ENCODE results near the gene SBSN.

DNA sequence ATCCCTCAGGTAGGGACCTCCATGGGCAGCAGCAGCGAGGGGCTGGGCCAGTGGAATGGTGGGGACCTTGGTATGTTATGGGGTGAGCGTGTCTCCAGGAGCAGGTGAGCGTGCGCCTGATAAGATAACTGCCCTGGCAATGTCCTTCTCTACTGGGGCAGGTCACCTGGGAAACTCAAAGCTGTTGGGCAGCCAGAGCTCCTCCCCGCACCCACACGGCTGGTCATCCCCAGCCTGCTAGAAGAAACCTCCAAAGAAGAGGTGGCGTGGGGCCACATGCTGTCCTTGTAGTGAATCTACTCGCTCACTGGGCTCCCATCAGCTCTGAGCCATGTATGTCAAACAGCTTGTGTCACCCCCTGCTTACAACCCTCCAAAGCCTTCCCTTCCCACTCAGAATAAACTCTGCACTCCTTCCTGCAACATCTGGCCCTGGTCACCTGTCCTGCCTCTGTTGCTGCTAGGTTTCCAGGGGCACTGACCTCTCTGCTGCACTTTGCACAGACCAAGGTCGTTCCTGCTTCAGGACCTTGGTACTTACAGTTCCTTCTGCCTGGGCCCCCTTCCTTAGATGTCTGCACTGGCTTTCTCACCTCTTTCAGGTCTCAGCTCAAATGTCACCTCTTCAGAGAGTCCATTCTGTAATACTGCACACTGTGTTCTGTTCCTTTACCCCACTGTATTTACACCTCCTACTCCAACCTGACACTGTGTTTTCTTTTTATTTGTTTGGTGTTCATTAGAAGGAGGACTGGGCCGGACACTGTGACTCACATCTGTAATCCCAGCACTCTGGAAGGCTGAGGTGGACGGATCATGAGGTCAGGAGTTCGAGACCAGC lies 37.1 kb upstream of the SBSN start:
- TF ChIP-seq, protein P1, sequence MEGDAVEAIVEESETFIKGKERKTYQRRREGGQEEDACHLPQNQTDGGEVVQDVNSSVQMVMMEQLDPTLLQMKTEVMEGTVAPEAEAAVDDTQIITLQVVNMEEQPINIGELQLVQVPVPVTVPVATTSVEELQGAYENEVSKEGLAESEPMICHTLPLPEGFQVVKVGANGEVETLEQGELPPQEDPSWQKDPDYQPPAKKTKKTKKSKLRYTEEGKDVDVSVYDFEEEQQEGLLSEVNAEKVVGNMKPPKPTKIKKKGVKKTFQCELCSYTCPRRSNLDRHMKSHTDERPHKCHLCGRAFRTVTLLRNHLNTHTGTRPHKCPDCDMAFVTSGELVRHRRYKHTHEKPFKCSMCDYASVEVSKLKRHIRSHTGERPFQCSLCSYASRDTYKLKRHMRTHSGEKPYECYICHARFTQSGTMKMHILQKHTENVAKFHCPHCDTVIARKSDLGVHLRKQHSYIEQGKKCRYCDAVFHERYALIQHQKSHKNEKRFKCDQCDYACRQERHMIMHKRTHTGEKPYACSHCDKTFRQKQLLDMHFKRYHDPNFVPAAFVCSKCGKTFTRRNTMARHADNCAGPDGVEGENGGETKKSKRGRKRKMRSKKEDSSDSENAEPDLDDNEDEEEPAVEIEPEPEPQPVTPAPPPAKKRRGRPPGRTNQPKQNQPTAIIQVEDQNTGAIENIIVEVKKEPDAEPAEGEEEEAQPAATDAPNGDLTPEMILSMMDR (IDR thresholded peaks at IDR 0.05; ENCODE audit: low read depth, low read length, missing input control) = no peak
- TF ChIP-seq, protein P2, sequence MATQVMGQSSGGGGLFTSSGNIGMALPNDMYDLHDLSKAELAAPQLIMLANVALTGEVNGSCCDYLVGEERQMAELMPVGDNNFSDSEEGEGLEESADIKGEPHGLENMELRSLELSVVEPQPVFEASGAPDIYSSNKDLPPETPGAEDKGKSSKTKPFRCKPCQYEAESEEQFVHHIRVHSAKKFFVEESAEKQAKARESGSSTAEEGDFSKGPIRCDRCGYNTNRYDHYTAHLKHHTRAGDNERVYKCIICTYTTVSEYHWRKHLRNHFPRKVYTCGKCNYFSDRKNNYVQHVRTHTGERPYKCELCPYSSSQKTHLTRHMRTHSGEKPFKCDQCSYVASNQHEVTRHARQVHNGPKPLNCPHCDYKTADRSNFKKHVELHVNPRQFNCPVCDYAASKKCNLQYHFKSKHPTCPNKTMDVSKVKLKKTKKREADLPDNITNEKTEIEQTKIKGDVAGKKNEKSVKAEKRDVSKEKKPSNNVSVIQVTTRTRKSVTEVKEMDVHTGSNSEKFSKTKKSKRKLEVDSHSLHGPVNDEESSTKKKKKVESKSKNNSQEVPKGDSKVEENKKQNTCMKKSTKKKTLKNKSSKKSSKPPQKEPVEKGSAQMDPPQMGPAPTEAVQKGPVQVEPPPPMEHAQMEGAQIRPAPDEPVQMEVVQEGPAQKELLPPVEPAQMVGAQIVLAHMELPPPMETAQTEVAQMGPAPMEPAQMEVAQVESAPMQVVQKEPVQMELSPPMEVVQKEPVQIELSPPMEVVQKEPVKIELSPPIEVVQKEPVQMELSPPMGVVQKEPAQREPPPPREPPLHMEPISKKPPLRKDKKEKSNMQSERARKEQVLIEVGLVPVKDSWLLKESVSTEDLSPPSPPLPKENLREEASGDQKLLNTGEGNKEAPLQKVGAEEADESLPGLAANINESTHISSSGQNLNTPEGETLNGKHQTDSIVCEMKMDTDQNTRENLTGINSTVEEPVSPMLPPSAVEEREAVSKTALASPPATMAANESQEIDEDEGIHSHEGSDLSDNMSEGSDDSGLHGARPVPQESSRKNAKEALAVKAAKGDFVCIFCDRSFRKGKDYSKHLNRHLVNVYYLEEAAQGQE (IDR thresholded peaks at IDR 0.05) = no peak
- TF ChIP-seq FOXA1 (IDR thresholded peaks at IDR 0.05) = no peak
- TF ChIP-seq JUND (IDR thresholded peaks at IDR 0.05) = no peak
- TF ChIP-seq, protein P3, sequence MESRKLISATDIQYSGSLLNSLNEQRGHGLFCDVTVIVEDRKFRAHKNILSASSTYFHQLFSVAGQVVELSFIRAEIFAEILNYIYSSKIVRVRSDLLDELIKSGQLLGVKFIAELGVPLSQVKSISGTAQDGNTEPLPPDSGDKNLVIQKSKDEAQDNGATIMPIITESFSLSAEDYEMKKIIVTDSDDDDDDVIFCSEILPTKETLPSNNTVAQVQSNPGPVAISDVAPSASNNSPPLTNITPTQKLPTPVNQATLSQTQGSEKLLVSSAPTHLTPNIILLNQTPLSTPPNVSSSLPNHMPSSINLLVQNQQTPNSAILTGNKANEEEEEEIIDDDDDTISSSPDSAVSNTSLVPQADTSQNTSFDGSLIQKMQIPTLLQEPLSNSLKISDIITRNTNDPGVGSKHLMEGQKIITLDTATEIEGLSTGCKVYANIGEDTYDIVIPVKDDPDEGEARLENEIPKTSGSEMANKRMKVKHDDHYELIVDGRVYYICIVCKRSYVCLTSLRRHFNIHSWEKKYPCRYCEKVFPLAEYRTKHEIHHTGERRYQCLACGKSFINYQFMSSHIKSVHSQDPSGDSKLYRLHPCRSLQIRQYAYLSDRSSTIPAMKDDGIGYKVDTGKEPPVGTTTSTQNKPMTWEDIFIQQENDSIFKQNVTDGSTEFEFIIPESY (IDR thresholded peaks at IDR 0.05) = no peak
- no peak for TF ChIP-seq RAD21 (IDR thresholded peaks at IDR 0.05)
- no peak for TF ChIP-seq EGR1 (IDR thresholded peaks at IDR 0.05; ENCODE audit: low read depth in 2 of 2)
- TF ChIP-seq TAF1 (conservative IDR thresholded peaks at IDR 0.05) = no peak
